ENCODE results near the gene OLIG2. TPM values are rescaled to one million over a fixed set of nuclear protein-coding genes. Genes with fewer than 3 reads are reported as not detected.

OLIG2 gene
- total RNA-seq, 3 donors from 2014 or later: not detected

DNA sequence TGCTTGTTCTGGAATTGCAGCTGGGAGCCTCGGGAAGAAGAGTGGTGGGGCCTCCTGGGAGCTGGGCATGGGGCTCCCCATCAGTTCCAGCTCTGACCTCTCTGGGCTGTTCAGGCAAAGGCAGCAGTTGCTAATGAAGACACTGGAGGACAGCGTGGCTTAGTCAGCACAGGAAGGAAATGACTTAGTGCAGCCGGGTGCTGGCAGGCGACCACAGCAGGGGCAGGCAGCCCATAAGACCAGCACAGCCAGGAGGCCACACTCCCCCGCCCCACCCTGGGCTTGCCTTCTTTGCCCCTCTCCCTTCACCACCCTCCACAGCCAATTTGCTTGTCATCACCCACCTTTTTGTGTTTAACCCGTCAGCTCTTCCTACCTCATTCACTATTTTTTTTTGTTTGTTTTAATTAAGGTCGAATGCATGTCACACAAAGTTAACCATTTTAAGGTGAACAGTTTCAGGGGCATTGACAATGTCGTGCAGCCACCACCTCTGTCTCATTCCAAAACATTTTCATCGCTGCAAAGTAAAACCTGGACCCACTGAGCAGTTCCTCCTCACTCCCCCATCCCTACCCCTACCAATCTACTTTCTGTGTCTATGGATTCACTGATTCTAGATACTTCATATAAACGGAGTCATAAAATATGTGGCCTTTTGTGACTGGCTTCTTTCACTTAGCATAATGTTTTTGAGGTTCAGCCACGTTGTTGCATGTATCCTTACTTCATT, 10.9 kb downstream of the OLIG2 start:
- no peaks in the 10 kb centered on the region for H3K9me3 ChIP-seq

DNA sequence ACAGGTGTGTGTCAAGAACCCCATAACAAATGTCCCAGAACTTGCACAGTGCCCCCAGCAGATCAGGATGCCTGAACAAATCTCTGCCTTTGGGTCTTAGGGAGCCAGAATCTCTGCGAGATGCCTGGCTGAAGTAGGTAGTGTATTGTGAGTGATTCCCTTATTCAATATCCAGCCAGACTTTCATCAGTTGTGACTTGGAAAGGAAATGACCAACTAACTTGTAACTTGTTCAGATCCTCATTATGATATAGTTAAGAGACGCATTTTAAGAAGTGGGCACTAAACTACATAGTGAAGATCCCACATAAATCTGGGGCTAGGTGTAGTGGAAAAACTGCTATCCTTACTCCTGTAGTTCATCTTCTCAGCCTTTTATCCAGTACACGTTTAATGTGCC, 11.8 kb downstream of the OLIG2 start:
- Histone ChIP-seq H3K9me3 (no peaks in the 10 kb centered on the region), H3K36me3 (ENCODE audit: low read depth) (no peaks in the 10 kb centered on the region), H3K4me1 (ENCODE audit: low read depth) (no peaks in the 10 kb centered on the region), H3K4me3 (no peak overlapping the region)
- ATAC-seq: no peak
- TF ChIP-seq CTCF (IDR thresholded peaks at IDR 0.05): no peak
- intact Hi-C loops (cut with DNase I, micrococcal nuclease): no loop called here
- no peak for DNase-seq

More for the DNA sequence above, 10.9 kb downstream of the OLIG2 start:
- TF ChIP-seq CTCF (IDR thresholded peaks at IDR 0.05): no peak
- ATAC-seq (peak; percentile 65), DNase-seq (peak in 1 of 3 donors; percentile 8)
- intact Hi-C loops (cut with DNase I, micrococcal nuclease): no loop called here
- Histone ChIP-seq H3K4me1 (ENCODE audit: low read depth) (no peaks in the 10 kb centered on the region), H3K36me3 (ENCODE audit: low read depth) (no peaks in the 10 kb centered on the region), H3K4me3 (no peak overlapping the region)

DNA sequence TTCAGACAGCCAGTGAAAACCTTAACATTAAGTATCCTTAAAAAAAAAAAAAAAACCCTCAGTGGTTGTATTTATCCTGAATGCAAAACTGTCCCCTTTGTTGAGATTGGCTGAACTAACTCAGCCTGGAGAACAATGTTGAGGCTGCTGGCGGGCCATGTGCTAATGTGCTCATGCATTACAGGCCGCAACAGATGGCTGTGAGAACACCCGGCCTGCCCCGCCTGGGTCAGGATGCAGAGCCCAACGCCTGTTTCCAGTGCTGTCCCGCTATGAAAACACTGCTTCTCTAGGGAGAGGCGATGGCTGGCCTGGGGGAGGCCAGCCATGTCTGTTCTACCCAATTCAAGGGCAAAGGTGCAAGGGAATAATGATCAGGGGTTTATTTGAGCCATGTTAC, 13.8 kb downstream of the OLIG2 start:
- DNase-seq (no peak), ATAC-seq (no peak)
- H3K4me3 ChIP-seq: no peak overlapping the region
- H3K9me3 ChIP-seq: no peaks in the 10 kb centered on the region
- no peaks in the 10 kb centered on the region for H3K4me1 ChIP-seq (ENCODE audit: low read depth)
- no peak for TF ChIP-seq CTCF (IDR thresholded peaks at IDR 0.05)
- no peaks in the 10 kb centered on the region for H3K36me3 ChIP-seq (ENCODE audit: low read depth)
- intact Hi-C loops (cut with DNase I, micrococcal nuclease): no loop called here

DNA sequence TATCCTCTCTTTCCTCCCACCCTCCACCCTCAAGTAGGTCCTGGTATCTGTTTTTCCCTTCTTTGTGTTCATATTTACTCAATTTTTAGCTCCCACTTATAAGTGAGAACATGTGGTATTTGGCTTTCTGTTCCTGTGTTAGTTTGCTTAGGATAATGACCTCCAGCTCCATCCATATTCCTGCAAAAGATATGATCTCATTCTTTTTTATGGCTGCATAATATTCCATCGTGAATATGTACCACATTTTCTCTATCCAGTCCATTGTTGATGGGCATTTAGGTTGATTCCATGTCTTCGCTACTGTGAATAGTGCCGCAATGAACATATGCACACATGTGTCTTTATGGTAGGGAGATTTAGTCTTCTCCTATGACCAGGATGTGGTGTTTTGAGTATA, 14.5 kb downstream of the OLIG2 start:
- no peak for ATAC-seq
- intact Hi-C loops (cut with DNase I, micrococcal nuclease): no loop called here
- no peak for DNase-seq
- no peak for TF ChIP-seq CTCF (IDR thresholded peaks at IDR 0.05)
- Histone ChIP-seq H3K4me3 (no peak overlapping the region), H3K4me1 (ENCODE audit: low read depth) (no peaks in the 10 kb centered on the region), H3K9me3 (no peaks in the 10 kb centered on the region), H3K36me3 (ENCODE audit: low read depth) (no peaks in the 10 kb centered on the region)

DNA sequence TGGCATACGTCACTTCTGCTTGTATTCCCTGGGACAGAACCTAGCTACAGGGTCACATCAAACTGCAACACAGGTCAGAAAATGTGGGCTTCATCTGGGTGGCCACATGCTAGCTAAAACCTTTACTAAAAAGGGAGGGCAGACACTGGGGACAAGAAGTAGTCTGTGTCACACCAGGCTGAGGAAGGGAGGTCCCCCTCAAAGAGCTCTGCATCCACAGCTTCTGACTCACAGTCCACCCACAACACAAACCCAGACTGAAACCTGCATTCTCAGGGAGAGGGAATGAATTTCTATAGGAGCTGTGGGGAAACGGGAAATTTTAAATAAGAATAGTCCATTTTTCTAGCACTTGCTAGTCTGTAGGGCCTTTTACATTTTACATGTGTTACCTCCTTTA, 16.2 kb downstream of the OLIG2 start:
- intact Hi-C loops (cut with DNase I, micrococcal nuclease): no loop called here
- no peak for ATAC-seq
- H3K36me3 ChIP-seq (ENCODE audit: low read depth): no peaks in the 10 kb centered on the region
- no peaks in the 10 kb centered on the region for H3K4me1 ChIP-seq (ENCODE audit: low read depth)
- no peak for TF ChIP-seq CTCF (IDR thresholded peaks at IDR 0.05)
- DNase-seq: no peak
- no peak overlapping the region for H3K4me3 ChIP-seq
- no peaks in the 10 kb centered on the region for H3K9me3 ChIP-seq

DNA sequence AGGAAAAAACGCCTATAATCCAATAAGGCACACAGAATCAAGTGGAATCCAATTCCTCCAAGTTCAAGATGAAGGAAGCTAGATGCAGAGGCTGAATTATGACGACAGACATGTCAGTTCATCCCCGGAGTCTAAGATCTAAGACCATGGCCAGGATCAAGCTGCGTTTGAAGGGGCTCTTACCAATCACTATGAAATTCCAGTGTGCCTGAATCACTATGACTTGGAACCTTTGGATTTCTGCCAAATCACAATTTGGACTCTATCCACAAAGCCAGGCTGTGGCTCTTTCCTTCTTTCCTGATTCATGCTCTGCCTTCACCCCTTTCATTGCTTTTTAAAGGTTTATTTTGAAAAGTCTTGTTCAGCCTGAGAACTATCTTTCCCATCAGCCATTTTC, 17.1 kb downstream of the OLIG2 start:
- TF ChIP-seq CTCF (IDR thresholded peaks at IDR 0.05): no peak
- H3K36me3 ChIP-seq (ENCODE audit: low read depth): no peaks in the 10 kb centered on the region
- intact Hi-C loops (cut with DNase I, micrococcal nuclease): no loop called here
- DNase-seq (no peak), ATAC-seq (no peak)
- H3K4me1 ChIP-seq (ENCODE audit: low read depth): no peaks in the 10 kb centered on the region
- H3K9me3 ChIP-seq: no peaks in the 10 kb centered on the region
- H3K4me3 ChIP-seq: no peak overlapping the region
